GM12892 (cell line): ENCODE measurements around the gene PDGFA.

Source experiments
- POLR2A ChIP-seq: IDR thresholded peaks from 2 replicates; pipeline ENCODE4 v1.6.1; 2011; ENCODE audit warnings: low read depth, low read length, control low read depth
- POLR2AphosphoS5 ChIP-seq: IDR thresholded peaks from 2 replicates; pipeline ENCODE4 v1.6.1; 2011; ENCODE audit warnings: low read depth, low read length, control low read depth
- TAF1 ChIP-seq: IDR thresholded peaks from 2 replicates; pipeline ENCODE4 v1.6.1; 2011; ENCODE audit warnings: low read depth, mild to moderate bottlenecking, control low read depth, low read length, borderline replicate concordance

GRCh38 chr7:528451-528850, 8.8 kb upstream of the PDGFA start:
- TF ChIP-seq POLR2A (no peak), POLR2AphosphoS5 (no peak), TAF1 (no peak)
